ENCODE data around the gene ZDHHC11.
"Not testable (repeated sequence)": the region's sequence is repeated elsewhere in the genome, so short reads cannot be mapped to it uniquely, and the experiment has no call there.

ZDHHC11 gene

DNA sequence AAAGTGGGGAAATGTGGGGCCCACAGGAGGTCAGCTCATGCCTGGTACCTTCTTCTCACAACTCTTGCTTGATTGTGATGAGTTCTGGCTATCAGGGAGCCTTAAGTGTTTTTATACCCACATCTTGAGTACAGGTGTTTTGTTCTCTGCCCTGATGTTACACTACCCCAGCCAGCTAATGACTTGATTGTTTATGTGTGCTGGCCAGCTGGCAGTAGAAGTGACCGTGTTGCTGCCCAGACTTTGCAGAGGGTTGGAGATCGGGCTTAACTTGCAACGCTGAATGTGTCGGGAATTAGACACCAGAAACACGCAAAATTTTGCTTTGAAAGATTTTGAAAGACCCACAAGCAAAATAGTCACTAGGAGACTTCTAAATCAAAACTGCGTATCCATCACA is 49.3 kb downstream of the ZDHHC11 start:
- no peak for TF ChIP-seq CTCF (IDR thresholded peaks at IDR 0.05; ENCODE audit: control insufficient read depth, extremely low read depth, insufficient read depth)
- no peak overlapping the region for H3K4me3 ChIP-seq (ENCODE audit: low read depth, low read length)
- DNase-seq (ENCODE audit: low read depth): peak; percentile 18

GRCh38 chr5:801055-801454 is 49.7 kb downstream of the ZDHHC11 start:
- H3K4me3 ChIP-seq (ENCODE audit: low read depth, low read length): not testable (repeated sequence)
- DNase-seq (ENCODE audit: low read depth): peak; percentile 81

DNA sequence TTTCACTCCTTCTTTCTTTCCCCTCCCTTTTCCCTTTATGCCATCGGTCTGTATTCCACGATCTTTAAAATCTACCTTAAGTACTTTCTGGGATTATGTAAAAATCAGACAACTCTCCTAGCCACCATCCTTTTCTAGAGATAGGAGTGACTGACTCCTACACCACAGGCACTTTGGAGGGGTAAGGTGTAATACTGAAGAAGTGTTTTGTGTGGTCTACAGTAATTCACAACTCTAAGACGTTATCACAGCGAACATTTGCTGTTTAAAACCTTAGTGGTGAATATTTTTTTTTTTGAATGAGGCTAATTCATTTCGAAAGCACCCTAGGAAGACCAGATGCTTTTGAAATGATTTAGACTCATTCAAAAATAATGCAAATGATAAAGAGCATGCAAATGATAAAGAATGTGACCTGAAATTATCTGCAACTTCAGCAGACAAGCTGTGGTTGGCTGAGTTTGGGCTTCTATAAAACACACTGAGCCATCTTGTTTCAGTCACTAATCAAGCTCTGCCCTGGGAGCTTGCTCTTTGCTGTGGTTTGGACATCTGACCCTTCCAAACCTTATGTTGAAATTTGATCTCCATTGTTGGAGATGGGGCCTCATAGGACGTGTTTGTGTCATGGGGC is 52.2 kb downstream of the ZDHHC11 start:
- not testable (repeated sequence) for H3K4me3 ChIP-seq (ENCODE audit: low read depth, low read length); DNase-seq (ENCODE audit: low read depth)

DNA sequence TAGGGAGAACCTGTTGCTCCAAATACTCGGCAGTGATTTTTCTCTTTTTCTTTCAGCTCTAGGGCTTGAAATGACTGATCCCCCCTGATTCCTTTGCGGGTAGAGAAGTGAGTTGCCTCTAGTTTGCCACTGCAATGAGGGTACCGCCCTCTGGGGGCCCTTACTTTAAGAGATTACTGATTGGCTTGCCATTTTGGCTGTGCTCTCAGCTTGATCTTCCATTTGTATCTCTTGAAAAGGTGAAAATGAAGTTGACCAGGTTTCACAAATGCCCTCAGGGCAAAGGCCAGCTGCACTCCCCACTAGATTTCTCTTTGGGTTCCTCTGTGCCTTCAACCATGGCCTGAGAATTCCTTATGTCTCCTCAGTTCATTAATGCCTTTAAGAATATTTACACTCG is 52.8 kb downstream of the ZDHHC11 start:
- H3K4me3 ChIP-seq (ENCODE audit: low read depth, low read length); DNase-seq (ENCODE audit: low read depth): not testable (repeated sequence)

GRCh38 chr5:795873-796272 is 54.9 kb downstream of the ZDHHC11 start:
- H3K4me3 ChIP-seq (ENCODE audit: low read depth, low read length); DNase-seq (ENCODE audit: low read depth): not testable (repeated sequence)

DNA sequence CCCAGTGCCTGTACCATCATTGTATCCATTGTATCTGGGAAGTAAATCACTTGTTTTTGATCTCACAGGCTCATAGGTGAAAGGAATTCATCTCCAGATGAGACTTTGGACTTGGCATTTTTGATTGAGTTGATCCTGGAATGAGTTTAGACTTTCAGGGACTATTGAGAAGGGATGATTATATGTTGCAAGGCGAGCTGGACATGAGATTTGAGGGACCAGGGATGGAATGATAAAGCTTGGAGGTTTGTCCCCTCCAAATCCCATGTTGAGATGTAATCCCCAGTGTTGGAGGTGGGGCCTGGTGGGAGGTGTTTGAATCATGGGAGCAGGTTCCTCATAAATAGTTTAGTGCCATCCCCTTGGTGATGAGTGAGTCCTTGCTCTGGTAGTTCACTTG is 55.8 kb downstream of the ZDHHC11 start:
- not testable (repeated sequence) for H3K4me3 ChIP-seq (ENCODE audit: low read depth, low read length); DNase-seq (ENCODE audit: low read depth)

DNA sequence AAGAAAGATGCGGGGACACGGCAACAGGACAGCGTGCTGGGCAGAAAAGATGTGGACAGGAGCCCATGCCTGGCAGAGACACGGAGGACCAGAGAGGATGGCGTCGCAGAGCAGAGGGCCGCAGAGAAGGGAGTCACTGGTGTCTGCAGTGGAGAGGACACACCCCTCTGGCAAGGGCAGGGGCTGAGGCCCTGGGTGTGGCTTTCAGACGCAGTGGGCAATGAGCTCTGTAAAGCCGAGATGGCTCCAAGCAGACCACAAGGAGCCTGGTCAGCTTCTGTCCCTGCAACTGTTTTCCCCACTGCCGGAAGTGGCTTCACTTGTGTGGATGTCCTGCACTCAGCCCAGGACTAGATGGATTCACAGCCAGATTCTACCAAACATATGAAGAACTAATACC is 62.1 kb downstream of the ZDHHC11 start:
- H3K4me3 ChIP-seq (ENCODE audit: low read depth, low read length); DNase-seq (ENCODE audit: low read depth): not testable (repeated sequence)

DNA sequence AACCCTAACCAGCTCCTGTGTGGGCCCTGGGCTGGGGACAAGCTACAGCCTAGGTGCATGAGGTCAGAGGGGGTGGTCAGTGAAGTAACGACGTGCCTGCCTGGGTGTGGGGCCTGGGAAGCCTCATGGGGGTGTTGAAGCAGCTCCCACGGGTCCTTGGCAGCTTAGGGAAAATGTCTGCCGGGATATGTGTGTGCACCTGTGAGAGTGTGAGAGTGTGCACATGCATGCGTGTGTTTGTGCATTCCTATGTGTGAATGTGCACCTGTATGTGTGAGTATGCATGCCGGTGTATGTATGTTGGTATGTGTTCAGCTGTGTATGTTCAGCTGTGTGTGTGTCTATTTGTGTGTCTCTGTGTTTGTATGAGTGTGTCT is 62.9 kb downstream of the ZDHHC11 start:
- not testable (repeated sequence) for DNase-seq (ENCODE audit: low read depth); H3K4me3 ChIP-seq (ENCODE audit: low read depth, low read length)

GRCh38 chr5:787224-787856 is 63.4 kb downstream of the ZDHHC11 start:
- DNase-seq (ENCODE audit: low read depth); H3K4me3 ChIP-seq (ENCODE audit: low read depth, low read length): not testable (repeated sequence)

- H3K4me3 ChIP-seq (ENCODE audit: low read depth, low read length): peak overlapping the region; percentile 57
- TF ChIP-seq CTCF (IDR thresholded peaks at IDR 0.05; ENCODE audit: control insufficient read depth, extremely low read depth, insufficient read depth): 0 out of 2 replicates have a peak, but pooled peaks have one; percentile 25
- DNase-seq (ENCODE audit: low read depth): not testable (repeated sequence)
These were observed 65.5 kb downstream of the ZDHHC11 start for GRCh38 chr5:785181-785705.

DNA sequence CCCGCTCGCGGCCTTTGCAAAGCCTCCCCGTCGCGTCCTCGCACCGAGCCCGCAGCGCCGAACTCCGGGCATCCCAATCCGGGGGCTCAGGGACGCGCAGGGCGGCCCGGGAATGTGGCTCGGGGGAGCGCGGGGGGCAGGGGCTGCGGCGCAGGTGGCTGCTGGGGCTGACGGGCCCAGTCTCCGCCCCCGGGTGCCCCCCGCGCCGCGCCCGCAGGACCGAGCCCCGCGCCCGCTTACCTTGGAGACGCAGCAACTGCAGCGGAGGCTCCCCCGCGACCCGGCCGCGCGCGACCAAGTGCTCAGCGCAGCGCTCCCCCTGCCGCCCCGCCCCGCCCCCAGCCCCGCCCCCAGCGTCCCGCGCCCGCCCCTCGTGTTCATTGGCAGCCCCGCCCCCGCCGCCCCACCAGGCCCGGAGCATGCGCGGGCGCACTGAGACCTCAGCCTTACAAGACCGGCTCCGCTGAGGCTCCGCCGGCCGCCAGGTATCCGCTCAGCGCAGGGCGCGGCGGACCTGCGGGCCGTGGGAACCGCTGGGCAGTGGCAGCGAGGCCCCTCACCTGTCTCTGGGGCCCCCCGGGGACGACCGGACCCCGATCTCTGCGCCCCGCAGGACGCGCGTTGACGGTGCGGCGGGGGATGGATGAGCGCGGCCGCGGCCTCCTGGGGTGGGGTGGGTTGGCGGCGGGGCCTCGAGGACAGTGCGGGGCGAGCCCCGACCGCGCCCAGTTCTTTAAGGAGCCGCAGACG is 66.2 kb downstream of the ZDHHC11 start, which contains the start of gene ZDHHC11B:
Gene ZDHHC11B, minus strand, starts transcription at position 302 of the 750 bp plus-strand sequence. CDS start 17,810 bp downstream, outside the sequence.
- DNase-seq (ENCODE audit: low read depth): peak; percentile 44
- H3K4me3 ChIP-seq (ENCODE audit: low read depth, low read length): peak within 1 kb of the TSS; percentile 57

- not testable (repeated sequence) for DNase-seq (ENCODE audit: low read depth)
- peak overlapping the region; percentile 50 for H3K4me3 ChIP-seq (ENCODE audit: low read depth, low read length)
These were observed 66.8 kb downstream of the ZDHHC11 start for GRCh38 chr5:783881-784427.

DNA sequence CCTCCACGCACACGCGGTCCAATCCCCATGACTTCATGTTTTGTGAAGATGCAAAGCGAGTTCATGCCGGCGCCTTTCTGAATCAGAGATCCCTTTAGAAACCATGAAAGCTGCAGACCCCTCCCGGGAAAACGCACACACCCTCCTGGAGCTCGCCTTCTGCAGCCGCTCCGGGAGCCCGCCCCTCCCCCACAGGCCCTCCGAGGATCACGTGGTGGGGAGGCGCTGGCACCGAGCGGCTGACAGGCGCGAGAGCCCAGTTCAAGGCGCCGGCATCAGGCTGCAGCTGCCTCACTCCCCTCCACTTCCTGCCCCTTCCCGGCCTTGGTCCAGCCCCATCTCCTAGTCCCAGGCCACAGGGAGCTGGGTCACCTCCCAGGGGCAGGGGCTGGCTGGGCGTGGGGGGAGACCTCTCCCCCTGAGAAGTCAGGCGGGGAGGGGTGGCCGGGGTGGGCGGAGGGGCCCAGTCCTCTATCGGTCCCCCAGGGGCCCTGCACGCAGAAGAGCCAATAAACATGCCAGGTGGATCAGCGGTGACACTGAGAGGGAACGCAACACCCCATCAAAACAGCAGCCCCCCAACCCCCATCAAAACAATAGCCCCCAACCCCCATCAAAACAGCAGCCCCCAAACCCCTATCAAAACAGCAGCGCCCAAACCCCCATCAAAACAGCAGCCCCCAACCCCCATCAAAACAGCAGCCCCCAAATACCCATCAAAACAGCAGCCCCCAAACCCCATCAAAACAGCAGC is 67.6 kb downstream of the ZDHHC11 start:
- not testable (repeated sequence) for H3K4me3 ChIP-seq (ENCODE audit: low read depth, low read length); DNase-seq (ENCODE audit: low read depth)

DNA sequence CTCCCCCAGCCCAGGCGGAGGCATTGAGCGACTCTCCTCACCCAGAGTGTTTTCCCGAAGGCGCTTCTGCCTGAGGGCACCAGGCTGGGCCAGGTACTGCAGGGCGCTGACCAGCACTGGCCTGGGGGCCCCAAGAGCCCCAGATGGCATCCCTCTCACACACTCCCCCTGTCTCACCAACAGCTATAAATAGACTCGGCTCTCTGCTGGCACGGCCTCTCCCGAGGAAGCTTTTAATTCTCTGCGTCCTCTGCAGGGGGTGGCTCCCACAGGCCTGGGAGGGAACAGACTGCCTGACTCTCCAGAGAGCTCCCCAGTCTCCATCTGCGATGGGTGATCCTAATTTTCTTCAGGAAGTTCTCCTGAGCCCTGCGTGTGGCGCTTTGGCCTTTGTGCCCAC is 68.4 kb downstream of the ZDHHC11 start:
- H3K4me3 ChIP-seq (ENCODE audit: low read depth, low read length); DNase-seq (ENCODE audit: low read depth): not testable (repeated sequence)

DNA sequence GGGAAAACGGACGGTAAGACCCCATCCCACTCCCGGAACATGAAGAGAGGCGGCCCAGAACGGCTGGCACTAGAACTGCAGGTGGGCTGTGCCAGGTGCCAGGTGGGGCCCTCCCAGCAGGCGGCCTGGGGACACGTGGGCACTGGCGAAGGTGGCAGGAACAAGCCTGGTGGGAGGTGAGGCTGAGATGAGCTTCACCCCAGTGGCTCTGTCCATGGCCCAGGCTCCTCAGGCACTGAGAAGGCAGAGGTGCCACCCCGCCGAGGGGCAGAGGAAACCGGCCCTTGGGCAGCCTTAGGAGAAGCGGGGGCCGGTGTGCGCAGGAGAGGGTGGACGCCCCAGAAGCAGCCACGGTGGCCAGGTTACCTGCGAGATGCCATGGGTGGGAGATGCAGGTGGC is 70.2 kb downstream of the ZDHHC11 start:
- not testable (repeated sequence) for DNase-seq (ENCODE audit: low read depth); H3K4me3 ChIP-seq (ENCODE audit: low read depth, low read length)

DNA sequence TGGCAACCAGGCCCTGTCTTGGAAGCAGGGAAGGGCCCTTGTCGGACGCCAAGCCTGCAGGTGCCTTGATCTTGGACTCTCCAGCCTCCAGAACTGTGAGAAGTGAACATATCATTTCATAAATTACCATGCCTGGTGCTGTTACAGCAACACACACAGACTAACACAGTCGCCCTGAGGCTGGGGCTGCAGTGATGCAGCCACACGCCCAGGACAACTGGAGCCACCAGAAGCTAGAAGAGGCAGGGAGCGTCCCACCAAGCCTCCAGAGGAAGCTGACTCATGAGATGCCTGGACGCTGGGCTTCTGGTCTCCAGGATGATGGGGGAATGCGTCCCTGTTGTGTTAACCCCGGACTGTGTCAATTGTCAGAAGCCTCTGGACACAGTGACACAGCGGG is 71.8 kb downstream of the ZDHHC11 start:
- H3K4me3 ChIP-seq (ENCODE audit: low read depth, low read length); DNase-seq (ENCODE audit: low read depth): not testable (repeated sequence)
